Spinal cord (tissue), 10 donors: ENCODE measurements around the gene RTF2. TPM values are rescaled to one million over a fixed set of nuclear protein-coding genes. Genes with fewer than 3 reads are reported as not detected.
A peak's percentile ranks its signal among the peaks of the same experiment; 100 is the strongest.

Experiments used
- DNase-seq, 6 donors: peaks; one replicate each; pipeline versions ENCODE4 v3.0.0 to v3.0.0-alpha.2; 2013 to 2015; ENCODE audit warnings: low spot score in 6 of 6, low read depth in 4 of 6
- H3K27ac ChIP-seq: one replicate; pipeline ENCODE4 v1.5.1; 2013; ENCODE audit warnings: low read depth, low read length, control low read depth
- H3K27me3 ChIP-seq: one replicate; pipeline ENCODE4 v1.6.1; 2013; ENCODE audit warnings: low read length; ENCODE audit not compliant: control insufficient read depth, insufficient read depth
- H3K36me3 ChIP-seq: one replicate; pipeline ENCODE4 v1.6.1; 2013; ENCODE audit warnings: low read length; ENCODE audit not compliant: control insufficient read depth, insufficient read depth
- H3K4me1 ChIP-seq: one replicate; pipeline ENCODE4 v1.6.1; 2013; ENCODE audit warnings: low read length; ENCODE audit not compliant: control insufficient read depth, insufficient read depth
- H3K4me3 ChIP-seq: one replicate; pipeline ENCODE4 v1.5.1; 2013; ENCODE audit warnings: low read depth, low read length, control low read depth
- H3K9me3 ChIP-seq: one replicate; pipeline ENCODE4 v1.6.1; 2013; ENCODE audit warnings: low read length; ENCODE audit not compliant: control insufficient read depth, insufficient read depth
- WGBS: methylation state at CpG from one replicate; pipeline ENCODE4 v1.1.5; 2013; ENCODE audit warnings: missing lambda C conversion rate; ENCODE audit not compliant: insufficient coverage; 5-methylcytosine and 5-hydroxymethylcytosine counted together
- polyA plus RNA-seq, 2 donors: library from polyadenylated mRNA; unstranded; fragments of 120-200 nt; gene quantifications; one replicate each; pipeline ENCODE4 v1.2.1, GENCODE V29; 2013; ENCODE audit not compliant: insufficient read length in 2 of 2
- total RNA-seq, 2 donors: library from RNA; depleted of rRNA in 1 of 2; stranded (reverse); fragments of 120-200 nt in 1 of 2; fragments of >200 nt in 1 of 2; gene quantifications; one replicate each; pipeline versions ENCODE4 v1.2.3 to v1.2.4, GENCODE V29; 2013 to 2014
- donor health status: healthy.

Gene RTF2
- total and polyA plus RNA-seq, 4 donors, result 63.3 to 128 (median 109) TPM

DNA sequence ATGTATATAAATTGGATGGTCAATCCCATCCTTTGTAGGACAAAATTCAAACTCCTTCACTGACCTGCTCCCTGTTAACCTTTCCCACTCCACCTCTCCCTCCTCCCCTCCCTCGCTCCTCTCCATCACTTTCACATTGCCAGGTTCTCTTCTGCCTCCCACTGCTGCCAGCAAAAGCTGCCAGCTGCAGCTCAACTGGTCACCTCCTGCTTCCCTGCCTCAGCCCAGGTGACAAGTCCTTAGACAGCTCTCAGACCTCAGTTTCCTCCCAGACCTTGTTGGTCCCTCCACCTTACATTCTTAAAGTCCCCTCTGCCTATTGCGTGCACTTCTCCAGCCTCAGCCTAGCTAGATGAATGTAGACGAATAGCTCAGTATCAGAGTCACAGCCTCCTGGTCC, 23.3 kb upstream of the RTF2 start:
- Histone ChIP-seq H3K27ac (no peak overlapping the region), H3K36me3 (no peaks in the 10 kb centered on the region), H3K4me3 (no peak overlapping the region), H3K27me3 (no peaks in the 10 kb centered on the region), H3K4me1 (peaks cover under 1% of the 10 kb centered on the region), H3K9me3 (no peaks in the 10 kb centered on the region)
- DNase-seq, result no peak
- WGBS, result 93% methylated on average over 3 of the region's 3 CpGs

DNA sequence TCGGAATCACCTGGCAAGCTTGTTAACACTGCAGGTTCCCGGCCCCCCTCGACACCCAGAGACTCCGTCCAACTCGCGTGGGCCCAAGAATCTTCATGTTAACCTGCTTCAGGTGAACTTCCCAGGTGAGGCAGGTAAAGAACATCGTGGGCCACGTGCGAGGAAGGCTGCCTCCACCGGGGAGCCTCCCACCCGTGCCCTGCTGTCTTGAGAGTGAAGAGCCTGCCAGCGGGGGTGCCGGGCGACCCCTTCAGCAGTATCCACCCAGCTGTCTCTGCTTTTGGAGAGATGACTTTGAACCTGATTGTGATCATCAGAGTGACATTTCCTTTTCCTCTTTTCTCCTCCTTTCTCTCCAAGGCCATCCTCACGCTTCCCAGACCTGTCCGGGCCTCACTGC, 22.9 kb upstream of the RTF2 start:
- Histone ChIP-seq H3K27me3 (no peaks in the 10 kb centered on the region), H3K4me1 (no peaks in the 10 kb centered on the region), H3K9me3 (no peaks in the 10 kb centered on the region), H3K36me3 (no peaks in the 10 kb centered on the region), H3K27ac (no peak overlapping the region), H3K4me3 (no peak overlapping the region)
- 92% methylated on average over 15 of the region's 16 CpGs for WGBS
- no peak for DNase-seq

DNA sequence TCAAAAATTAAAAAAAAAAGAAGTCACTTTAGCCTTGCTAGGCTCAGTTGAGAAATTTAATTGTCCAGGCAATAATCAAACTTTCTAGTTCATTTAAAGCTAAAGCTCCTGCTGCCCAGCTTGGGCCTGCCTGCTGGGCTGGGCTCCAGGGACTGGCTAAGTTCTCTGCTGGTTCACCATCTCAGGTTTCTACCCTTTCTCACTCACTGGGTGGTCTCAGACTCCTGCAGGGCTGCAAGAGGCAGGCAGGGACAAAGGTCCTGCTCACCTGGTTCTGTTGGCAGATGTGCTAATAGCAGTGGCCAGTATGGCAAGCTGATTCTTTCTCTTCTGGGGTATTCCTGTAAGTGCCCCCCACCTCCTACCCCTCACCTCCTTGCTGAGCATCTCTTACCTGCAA, 21.2 kb upstream of the RTF2 start:
- Histone ChIP-seq H3K4me3 (no peak overlapping the region), H3K27ac (no peak overlapping the region), H3K9me3 (no peaks in the 10 kb centered on the region), H3K27me3 (no peaks in the 10 kb centered on the region), H3K4me1 (no peaks in the 10 kb centered on the region), H3K36me3 (no peaks in the 10 kb centered on the region)
- no peak for DNase-seq

DNA sequence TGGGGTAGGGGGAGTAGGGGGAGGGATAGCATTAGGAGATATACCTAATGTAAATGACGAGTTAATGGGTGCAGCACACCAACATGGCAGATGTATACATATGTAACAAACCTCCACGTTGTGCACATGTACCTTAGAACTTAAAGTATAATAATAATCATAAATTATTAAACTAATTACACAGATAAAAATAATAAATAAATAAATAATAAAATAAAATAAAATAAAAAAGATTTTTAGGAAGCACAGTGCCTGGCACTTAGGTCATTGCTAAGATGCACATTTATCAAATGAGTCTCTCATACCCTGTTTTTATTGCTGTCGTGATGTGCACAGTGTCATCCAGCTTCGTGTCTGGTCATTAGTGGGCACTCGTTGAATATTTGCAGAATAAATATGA, 19.0 kb upstream of the RTF2 start:
- DNase-seq, result no peak
- Histone ChIP-seq H3K36me3 (no peaks in the 10 kb centered on the region), H3K27me3 (no peaks in the 10 kb centered on the region), H3K4me3 (no peak overlapping the region), H3K27ac (no peak overlapping the region), H3K9me3 (no peaks in the 10 kb centered on the region), H3K4me1 (no peaks in the 10 kb centered on the region)
- WGBS, result 100% methylated on average over 1 of the region's 5 CpGs

DNA sequence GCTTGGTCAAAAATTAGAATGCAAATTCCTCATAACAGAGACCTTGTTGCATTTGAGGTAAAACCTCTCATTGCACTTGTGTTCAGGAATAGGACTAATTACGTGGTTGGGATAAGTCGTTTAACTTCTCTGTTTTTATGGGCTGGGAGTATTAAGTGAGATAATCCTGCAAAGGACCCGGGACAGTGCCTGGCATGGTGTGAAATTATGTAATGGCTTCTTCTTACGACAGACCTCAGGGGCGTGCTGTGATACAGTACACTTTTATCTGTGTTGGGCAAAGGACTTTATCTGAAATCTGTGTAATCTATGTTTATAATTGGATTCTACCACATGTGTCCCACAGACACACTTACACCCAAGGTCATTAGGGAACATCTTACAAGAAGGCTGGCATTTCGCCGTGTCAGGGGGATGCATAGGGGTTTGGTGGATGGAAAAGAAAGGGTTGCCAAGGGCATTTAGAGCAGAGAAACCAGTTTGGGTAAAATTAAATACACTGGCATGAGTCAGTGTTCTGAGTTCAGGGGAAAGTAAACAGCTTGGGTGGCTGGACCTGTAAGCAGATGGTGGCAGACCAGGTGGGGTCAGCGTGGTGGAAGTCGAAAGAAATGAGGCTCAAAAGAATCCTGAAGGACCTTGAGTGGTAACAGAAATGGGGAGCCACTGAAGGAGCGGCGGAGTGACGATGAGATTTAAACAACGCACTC, 17.2 kb upstream of the RTF2 start:
- Histone ChIP-seq H3K4me3 (no peak overlapping the region), H3K27me3 (no peaks in the 10 kb centered on the region), H3K27ac (no peak overlapping the region), H3K9me3 (no peaks in the 10 kb centered on the region), H3K4me1 (no peaks in the 10 kb centered on the region), H3K36me3 (no peaks in the 10 kb centered on the region)
- no peak for DNase-seq
- 79% methylated on average over 12 of the region's 13 CpGs for WGBS

DNA sequence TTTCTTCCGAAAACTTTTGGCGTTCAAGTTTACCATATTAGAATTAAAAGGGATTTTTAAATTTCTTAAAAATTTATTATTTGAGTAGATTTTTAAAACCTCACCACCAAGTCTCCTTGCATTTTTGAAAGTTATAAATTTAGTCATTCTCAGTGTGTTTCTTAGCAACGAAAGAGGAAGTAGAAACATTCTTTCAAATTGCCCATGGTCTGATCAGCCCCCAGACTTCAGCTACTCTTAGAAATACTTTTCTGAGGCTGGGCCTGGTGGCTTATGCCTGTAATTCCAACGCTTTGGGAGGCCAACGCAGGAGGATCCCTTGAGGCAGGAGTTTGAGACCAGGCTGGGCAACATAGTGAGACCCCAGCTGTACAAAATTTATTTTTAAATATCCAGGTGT, 15.1 kb upstream of the RTF2 start:
- peaks cover 2% of the 10 kb centered on the region for H3K27me3 ChIP-seq
- DNase-seq, result no peak
- no peaks in the 10 kb centered on the region for H3K36me3 ChIP-seq
- H3K27ac ChIP-seq, result no peak overlapping the region
- H3K4me3 ChIP-seq, result no peak overlapping the region
- no peaks in the 10 kb centered on the region for H3K4me1 ChIP-seq
- 63% methylated on average over 2 of the region's 5 CpGs for WGBS
- no peaks in the 10 kb centered on the region for H3K9me3 ChIP-seq

DNA sequence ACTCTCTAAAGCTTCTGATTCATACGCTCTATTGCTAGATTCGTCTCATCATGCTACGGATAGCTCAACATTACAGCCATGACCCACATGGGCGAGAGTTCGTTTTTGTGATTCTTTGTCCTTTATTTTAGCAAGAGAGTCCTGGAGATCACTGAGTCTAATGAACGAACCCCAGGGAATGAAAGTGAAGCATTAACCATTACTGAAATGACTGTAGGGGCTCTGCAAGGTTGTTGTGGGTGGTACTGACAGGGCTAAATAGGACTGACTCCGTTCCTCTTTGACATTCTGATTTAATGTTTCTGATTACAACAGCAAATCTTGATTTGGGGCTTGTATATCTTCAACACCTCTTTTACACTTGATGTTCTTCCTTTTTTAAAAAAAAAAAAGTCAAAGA, 13.7 kb upstream of the RTF2 start:
- 67% methylated on average over 3 of the region's 7 CpGs for WGBS
- H3K4me3 ChIP-seq, result no peak overlapping the region
- H3K36me3 ChIP-seq, result no peaks in the 10 kb centered on the region
- H3K27ac ChIP-seq, result no peak overlapping the region
- H3K4me1 ChIP-seq, result no peaks in the 10 kb centered on the region
- H3K27me3 ChIP-seq, result peaks cover 3% of the 10 kb centered on the region
- no peaks in the 10 kb centered on the region for H3K9me3 ChIP-seq
- no peak for DNase-seq

DNA sequence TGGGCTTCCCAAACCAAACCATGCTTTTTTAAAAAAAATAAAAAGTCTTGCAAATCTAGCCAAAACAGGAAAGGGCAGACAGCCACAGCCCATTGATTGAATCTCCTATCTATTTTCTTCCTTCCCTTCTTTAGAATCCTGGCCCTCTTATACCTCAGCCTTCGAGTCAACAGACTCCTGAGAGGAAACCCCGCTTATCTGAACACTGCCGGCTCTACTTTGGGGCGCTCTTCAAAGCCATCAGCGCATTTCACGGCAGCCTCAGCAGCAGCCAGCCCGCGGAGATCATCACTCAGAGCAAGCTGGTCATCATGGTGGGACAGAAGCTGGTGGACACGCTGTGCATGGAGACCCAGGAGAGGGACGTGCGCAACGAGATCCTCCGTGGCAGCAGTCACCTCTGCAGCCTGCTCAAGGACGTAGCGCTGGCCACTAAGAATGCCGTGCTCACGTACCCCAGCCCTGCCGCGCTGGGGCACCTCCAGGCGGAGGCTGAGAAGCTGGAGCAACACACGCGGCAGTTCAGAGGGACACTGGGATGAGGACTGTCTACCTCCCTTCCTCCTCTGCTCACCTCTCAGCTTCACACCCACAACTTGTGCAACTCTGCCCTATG, 10.1 kb upstream of the RTF2 start:
- H3K27me3 ChIP-seq, result peaks cover 8% of the 10 kb centered on the region
- no peaks in the 10 kb centered on the region for H3K9me3 ChIP-seq
- no peak for DNase-seq
- 62% methylated on average over 22 of the region's 22 CpGs for WGBS
- no peak overlapping the region for H3K4me3 ChIP-seq
- no peaks in the 10 kb centered on the region for H3K36me3 ChIP-seq
- H3K4me1 ChIP-seq, result no peaks in the 10 kb centered on the region
- no peak overlapping the region for H3K27ac ChIP-seq

DNA sequence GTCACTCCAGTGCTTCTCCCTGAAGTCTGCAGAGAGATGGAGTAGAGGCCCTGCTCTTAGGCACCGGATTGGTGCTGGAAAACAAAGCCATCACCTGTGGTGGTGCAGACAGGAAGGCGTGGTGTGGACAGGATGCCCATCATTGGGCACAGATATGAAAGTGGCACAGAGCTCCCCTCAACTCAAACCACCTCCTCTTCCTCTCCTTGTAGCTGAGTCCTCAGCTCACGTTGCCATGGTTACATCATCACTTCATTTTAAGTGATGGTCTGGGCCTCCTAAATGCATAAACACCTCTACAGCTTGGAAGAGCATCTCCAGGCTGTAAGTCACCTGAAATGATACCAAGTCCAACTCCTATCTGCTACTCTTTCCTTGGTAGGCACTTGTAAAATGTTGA, 8.0 kb upstream of the RTF2 start:
- H3K36me3 ChIP-seq, result no peaks in the 10 kb centered on the region
- no peaks in the 10 kb centered on the region for H3K4me1 ChIP-seq
- H3K4me3 ChIP-seq, result no peak overlapping the region
- 74% methylated on average over 2 of the region's 3 CpGs for WGBS
- no peaks in the 10 kb centered on the region for H3K9me3 ChIP-seq
- H3K27me3 ChIP-seq, result peaks cover 8% of the 10 kb centered on the region
- peak in 1 of 6 donors; percentile 9 for DNase-seq
- no peak overlapping the region for H3K27ac ChIP-seq

DNA sequence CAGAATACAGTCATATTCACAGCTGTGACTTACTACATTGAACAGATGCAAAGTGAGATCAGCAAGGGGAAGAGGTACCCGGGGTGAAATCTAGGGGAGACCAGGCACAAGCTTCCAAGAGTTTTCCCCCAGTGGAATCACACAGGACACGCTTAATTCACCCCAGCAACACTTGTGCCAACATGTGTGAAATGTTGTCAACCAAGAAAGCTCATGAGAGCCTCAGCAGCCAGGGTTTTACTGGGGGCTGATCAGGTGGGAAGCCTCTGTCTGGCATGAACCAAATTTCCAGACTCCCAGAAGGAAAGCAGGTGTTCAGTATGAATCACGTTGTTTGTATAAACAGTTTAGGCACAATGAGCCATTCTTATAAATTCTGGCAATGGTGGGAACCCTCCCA, 6.9 kb upstream of the RTF2 start:
- no peaks in the 10 kb centered on the region for H3K36me3 ChIP-seq
- H3K27ac ChIP-seq, result no peak overlapping the region
- H3K9me3 ChIP-seq, result no peaks in the 10 kb centered on the region
- 83% methylated on average over 2 of the region's 3 CpGs for WGBS
- DNase-seq, result no peak
- no peaks in the 10 kb centered on the region for H3K4me1 ChIP-seq
- H3K27me3 ChIP-seq, result peaks cover 8% of the 10 kb centered on the region
- no peak overlapping the region for H3K4me3 ChIP-seq
